GM12878 (cell line): ENCODE results near the gene SOBP. TPM values are rescaled to one million over a fixed set of nuclear protein-coding genes. Genes with fewer than 3 reads are reported as not detected.

ENCODE experiments used
- ATF7 ChIP-seq: fragments of 450-650 bp; IDR thresholded peaks from 2 replicates; pipeline ENCODE4 v1.6.1; 2016; ENCODE audit warnings: low read depth, mild to moderate bottlenecking
- BCL11A ChIP-seq: IDR thresholded peaks from 2 replicates; pipeline ENCODE4 v1.6.1; 2011; ENCODE audit warnings: low read depth, low read length
- CBX5 ChIP-seq: sonication (generic); IDR thresholded peaks from 2 replicates; pipeline ENCODE4 v1.6.1; 2016; ENCODE audit warnings: low read depth, moderate library complexity, mild to moderate bottlenecking, inconsistent platforms
- CREM ChIP-seq: IDR thresholded peaks from 2 replicates; pipeline ENCODE4 v1.6.1; 2014; ENCODE audit warnings: antibody characterized with exemption, low read depth
- EED ChIP-seq: sonication (generic); IDR thresholded peaks from 2 replicates; pipeline ENCODE4 v1.6.1; 2016; ENCODE audit warnings: antibody characterized with exemption, low read depth
- FOXK2 ChIP-seq: fragments of 450-650 bp; IDR thresholded peaks from 2 replicates; pipeline ENCODE4 v1.6.1; 2017; ENCODE audit warnings: mild to moderate bottlenecking, moderate library complexity
- FOXM1 ChIP-seq: IDR thresholded peaks from 2 replicates; pipeline ENCODE4 v1.6.1; 2012; ENCODE audit warnings: low read depth, mild to moderate bottlenecking, inconsistent platforms, low read length, moderate library complexity
- IRF4 ChIP-seq: IDR thresholded peaks from 2 replicates; pipeline ENCODE4 v1.6.1; 2011; ENCODE audit warnings: low read depth, low read length
- JUNB ChIP-seq: IDR thresholded peaks from 2 replicates; pipeline ENCODE4 v1.6.1; 2016; ENCODE audit warnings: antibody characterized with exemption, mild to moderate bottlenecking
- NR2F1 ChIP-seq: fragments of 450-650 bp; conservative IDR thresholded peaks from 2 replicates; pipeline ENCODE4 v1.6.1; 2017; ENCODE audit warnings: mild to moderate bottlenecking
- PAX5 ChIP-seq: IDR thresholded peaks from 2 replicates; pipeline ENCODE4 v1.6.1; 2011; ENCODE audit warnings: low read depth, low read length, borderline replicate concordance
- POLR2AphosphoS5 ChIP-seq: IDR thresholded peaks from 2 replicates; pipeline ENCODE4 v1.6.1; 2011; ENCODE audit warnings: mild to moderate bottlenecking, low read length, inconsistent platforms
- RAD51 ChIP-seq: fragments of 450-650 bp; IDR thresholded peaks from 2 replicates; pipeline ENCODE4 v1.6.1; 2016; ENCODE audit warnings: moderate library complexity, mild to moderate bottlenecking, inconsistent platforms
- RB1 ChIP-seq: fragments of 450-650 bp; formaldehyde crosslinking; IDR thresholded peaks from 2 replicates; pipeline ENCODE4 v1.6.1; 2017; ENCODE audit warnings: mild to moderate bottlenecking, borderline replicate concordance
- REST ChIP-seq: IDR thresholded peaks from 2 replicates; pipeline ENCODE4 v1.6.1; 2012; ENCODE audit warnings: mild to moderate bottlenecking, low read depth, low read length
- TCF12 ChIP-seq: IDR thresholded peaks from 2 replicates; pipeline ENCODE4 v1.6.1; 2011; ENCODE audit warnings: low read depth, mild to moderate bottlenecking, low read length
- TCF7 ChIP-seq: IDR thresholded peaks from 2 replicates; pipeline ENCODE4 v1.6.1; 2014; ENCODE audit warnings: antibody characterized with exemption, borderline replicate concordance
- USF2 ChIP-seq: IDR thresholded peaks from 2 replicates; pipeline ENCODE4 v1.6.1; 2011; ENCODE audit warnings: low read depth, low read length, improper control_type of control experiment, borderline replicate concordance
- WRNIP1 ChIP-seq: IDR thresholded peaks from 2 replicates; pipeline ENCODE4 v1.6.1; 2011; ENCODE audit warnings: low read depth, low read length, improper control_type of control experiment, borderline replicate concordance
- ZNF207 ChIP-seq: fragments of 450-650 bp; IDR thresholded peaks from 2 replicates; pipeline ENCODE4 v1.6.1; 2014; ENCODE audit warnings: antibody characterized with exemption, mild to moderate bottlenecking, borderline replicate concordance
- polyA plus RNA-seq, 11 experiments: library from polyadenylated mRNA; depleted of rRNA in 4 of 11; unstranded in 6 of 11; stranded (reverse) in 5 of 11; fragments of >200 nt; fragmentation: Nextera tagmentation in 4 of 11; fragmentation: Illumina TruSeq in 1 of 11; extraction: Ambion mirVana in 4 of 11; extraction: Trizol in 1 of 11; gene quantifications; 1 replicate in 1 of 11; 2 replicates in 10 of 11; pipeline versions ENCODE4 v1.2.1 to v1.2.3, GENCODE V29; 2011 to 2016; ENCODE audit warnings: inconsistent platforms in 2 of 11, missing spikeins in 2 of 11, low read depth in 1 of 11
- total RNA-seq, 4 experiments: library from RNA; depleted of rRNA in 3 of 4; stranded (reverse); fragments of >200 nt in 3 of 4; fragmentation: Illumina TruSeq in 1 of 4; extraction: Trizol in 1 of 4; gene quantifications; 2 replicates each; pipeline versions ENCODE4 v1.2.1 to v1.2.3, GENCODE V29; 2013 to 2021
- TF ChIP-seq, protein P1 (sequence below): IDR thresholded peaks from 2 replicates; pipeline ENCODE4 v1.6.1; 2012; ENCODE audit warnings: low read depth, low read length, improper control_type of control experiment
- TF ChIP-seq, protein P2 (sequence below): fragments of 450-650 bp; conservative IDR thresholded peaks from 2 replicates; pipeline ENCODE4 v1.6.1; 2017; ENCODE audit warnings: mild to moderate bottlenecking, moderate library complexity

Gene SOBP
- total and polyA plus RNA-seq, 10 of the 15 experiments (the other 5 are each of a cell fraction or from before 2014, with no cell fraction given), result 0.49 to 1.9 (median 0.78) TPM

DNA sequence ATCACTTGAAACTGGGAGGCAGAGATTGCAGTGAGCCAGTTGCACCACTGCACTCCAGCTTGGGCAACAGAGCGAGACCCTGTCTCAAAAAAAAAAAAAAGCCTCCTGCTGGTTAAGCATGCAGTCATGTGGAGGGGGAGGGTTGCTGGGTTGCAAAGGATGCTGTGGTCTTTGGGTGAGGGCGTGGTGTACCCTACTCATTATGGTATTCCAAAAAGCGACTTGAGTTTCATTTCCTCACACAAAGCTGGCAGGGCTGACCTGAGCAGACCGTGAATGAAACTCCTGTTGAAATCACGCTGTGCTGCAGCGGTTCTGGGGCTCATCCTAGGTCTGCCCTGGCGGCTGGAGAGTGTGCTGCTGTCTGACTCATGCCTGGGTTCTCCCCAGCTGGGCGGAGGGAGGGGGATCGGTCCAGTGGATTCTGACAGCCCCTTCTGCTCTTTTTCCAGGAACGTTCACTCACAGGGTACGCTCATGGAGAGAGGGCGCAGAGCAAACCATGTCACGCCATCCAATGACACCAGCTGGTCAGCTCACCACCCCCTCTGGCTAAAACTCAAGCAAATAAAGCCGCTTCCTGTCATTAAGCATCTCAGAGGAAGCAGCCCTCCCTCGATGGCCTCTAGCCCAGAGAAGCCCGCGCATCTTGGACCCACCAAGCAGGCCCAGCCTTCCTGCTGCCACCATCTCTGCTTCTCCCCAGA is 168.0 kb downstream of the SOBP start (continued):
- TF ChIP-seq PAX5 (peak; percentile 90), POLR2AphosphoS5 (peak; percentile 60; the same call in 1 of the 2 replicates), RB1 (no peak), RAD51 (no peak), BCL11A (peak; percentile 70), EED (peak; percentile 86), TCF12 (peak; percentile 68; the same call in 1 of the 2 replicates), FOXK2 (no peak), ATF7 (peak; percentile 52), WRNIP1 (no peak), USF2 (no peak), JUNB (peak; percentile 48), CBX5 (peak; percentile 27; the same call in 1 of the 2 replicates), IRF4 (peak; percentile 81; the same call in 1 of the 2 replicates), NR2F1 (0 out of 2 replicates have a peak, but pooled peaks have one; percentile 42), CREM (peak; percentile 74), FOXM1 (peak; percentile 76), REST (no peak), TCF7 (0 out of 2 replicates have a peak, but pooled peaks have one; percentile 9), ZNF207 (no peak)
- TF ChIP-seq, protein P1, sequence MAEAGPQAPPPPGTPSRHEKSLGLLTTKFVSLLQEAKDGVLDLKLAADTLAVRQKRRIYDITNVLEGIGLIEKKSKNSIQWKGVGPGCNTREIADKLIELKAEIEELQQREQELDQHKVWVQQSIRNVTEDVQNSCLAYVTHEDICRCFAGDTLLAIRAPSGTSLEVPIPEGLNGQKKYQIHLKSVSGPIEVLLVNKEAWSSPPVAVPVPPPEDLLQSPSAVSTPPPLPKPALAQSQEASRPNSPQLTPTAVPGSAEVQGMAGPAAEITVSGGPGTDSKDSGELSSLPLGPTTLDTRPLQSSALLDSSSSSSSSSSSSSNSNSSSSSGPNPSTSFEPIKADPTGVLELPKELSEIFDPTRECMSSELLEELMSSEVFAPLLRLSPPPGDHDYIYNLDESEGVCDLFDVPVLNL, result no peak
- TF ChIP-seq, protein P2, sequence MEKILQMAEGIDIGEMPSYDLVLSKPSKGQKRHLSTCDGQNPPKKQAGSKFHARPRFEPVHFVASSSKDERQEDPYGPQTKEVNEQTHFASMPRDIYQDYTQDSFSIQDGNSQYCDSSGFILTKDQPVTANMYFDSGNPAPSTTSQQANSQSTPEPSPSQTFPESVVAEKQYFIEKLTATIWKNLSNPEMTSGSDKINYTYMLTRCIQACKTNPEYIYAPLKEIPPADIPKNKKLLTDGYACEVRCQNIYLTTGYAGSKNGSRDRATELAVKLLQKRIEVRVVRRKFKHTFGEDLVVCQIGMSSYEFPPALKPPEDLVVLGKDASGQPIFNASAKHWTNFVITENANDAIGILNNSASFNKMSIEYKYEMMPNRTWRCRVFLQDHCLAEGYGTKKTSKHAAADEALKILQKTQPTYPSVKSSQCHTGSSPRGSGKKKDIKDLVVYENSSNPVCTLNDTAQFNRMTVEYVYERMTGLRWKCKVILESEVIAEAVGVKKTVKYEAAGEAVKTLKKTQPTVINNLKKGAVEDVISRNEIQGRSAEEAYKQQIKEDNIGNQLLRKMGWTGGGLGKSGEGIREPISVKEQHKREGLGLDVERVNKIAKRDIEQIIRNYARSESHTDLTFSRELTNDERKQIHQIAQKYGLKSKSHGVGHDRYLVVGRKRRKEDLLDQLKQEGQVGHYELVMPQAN, result no peak
